HepG2 (cell line): Measurements from ENCODE around the gene GCN1. TPM values are rescaled to one million over a fixed set of nuclear protein-coding genes. Genes with fewer than 3 reads are reported as not detected.

ENCODE experiments used
- HNRNPH1 ChIP-seq: fragments of 200-400 bp; formaldehyde crosslinking; optimal IDR thresholded peaks from 2 replicates; pipeline ENCODE3; 2017; ENCODE audit warnings: mild to moderate bottlenecking, low read depth, low read length
- HOXA9 ChIP-seq: sonication (generic); formaldehyde crosslinking; IDR thresholded peaks from 2 replicates; pipeline ENCODE4 v1.8.1; 2022; ENCODE audit warnings: missing genetic modification reagents, mild to moderate bottlenecking, moderate library complexity, borderline replicate concordance
- LCORL ChIP-seq, 2 experiments: fragments of 450-650 bp in 1 of 2; sonication (generic) in 1 of 2; formaldehyde crosslinking in 1 of 2; IDR thresholded peaks; 2 replicates each; pipeline versions ENCODE4 v1.5.0 to v1.6.1; 2017 to 2020; ENCODE audit warnings: antibody characterized with exemption in 1 of 2, missing genetic modification reagents in 1 of 2
- MAFF ChIP-seq: IDR thresholded peaks from 2 replicates; pipeline ENCODE4 v1.6.1; 2011; ENCODE audit warnings: low read depth, low read length, improper control_type of control experiment
- NAIF1 ChIP-seq: sonication (generic); formaldehyde crosslinking; IDR thresholded peaks from 2 replicates; pipeline ENCODE4 v1.5.0; 2020; ENCODE audit warnings: mild to moderate bottlenecking, missing genetic modification reagents, borderline replicate concordance
- RFX3 ChIP-seq: IDR thresholded peaks from 2 replicates; pipeline ENCODE4 v1.6.1; 2016; ENCODE audit warnings: missing biosample characterization, missing genetic modification reagents
- RFXAP ChIP-seq: sonication (generic); formaldehyde crosslinking; IDR thresholded peaks from 2 replicates; pipeline ENCODE4 v1.4.0; 2020; ENCODE audit warnings: missing genetic modification reagents, borderline replicate concordance
- SCMH1 ChIP-seq: sonication (generic); formaldehyde crosslinking; IDR thresholded peaks from 2 replicates; pipeline ENCODE4 v1.9.0; 2021; ENCODE audit warnings: missing genetic modification reagents, mild to moderate bottlenecking, borderline replicate concordance
- ZNF260 ChIP-seq: sonication (generic); formaldehyde crosslinking; IDR thresholded peaks from 2 replicates; pipeline ENCODE4 v1.4.0; 2020; ENCODE audit warnings: missing genetic modification reagents, low read depth, mild to moderate bottlenecking, borderline replicate concordance
- ZNF496 ChIP-seq: sonication (generic); formaldehyde crosslinking; IDR thresholded peaks from 2 replicates; pipeline ENCODE4 v1.8.1; 2023; ENCODE audit warnings: mild to moderate bottlenecking, moderate library complexity, missing genetic modification reagents; ENCODE audit not compliant: insufficient replicate concordance
- ZNF75D ChIP-seq: sonication (generic); formaldehyde crosslinking; IDR thresholded peaks from 2 replicates; pipeline ENCODE4 v1.8.1; 2023; ENCODE audit warnings: missing genetic modification reagents, mild to moderate bottlenecking, borderline replicate concordance
- ZNF781 ChIP-seq: sonication (generic); formaldehyde crosslinking; IDR thresholded peaks from 2 replicates; pipeline ENCODE4 v1.5.1; 2020; ENCODE audit warnings: borderline replicate concordance, mild to moderate bottlenecking, missing genetic modification reagents; ENCODE audit errors: not compliant biosample characterization
- polyA plus RNA-seq, 8 experiments: library from polyadenylated mRNA; depleted of rRNA in 3 of 8; stranded (reverse) in 7 of 8; unstranded in 1 of 8; fragments of >200 nt; fragmentation: Illumina TruSeq in 4 of 8; extraction: Trizol in 4 of 8; gene quantifications; 2 replicates each; pipeline versions ENCODE4 v1.2.1 to v1.2.3, GENCODE V29; 2011 to 2016; ENCODE audit warnings: low read depth in 4 of 8, missing spikeins in 1 of 8, mixed read lengths in 1 of 8; ENCODE audit not compliant: insufficient read depth in 1 of 8
- total RNA-seq, 5 experiments: library from RNA; depleted of rRNA; stranded (reverse); fragments of >200 nt; fragmentation: Illumina TruSeq; extraction: Trizol; gene quantifications; 2 replicates each; pipeline ENCODE4 v1.2.3, GENCODE V29; 2016; ENCODE audit warnings: low read depth in 1 of 5
- TF ChIP-seq, protein P1 (sequence below): sonication (generic); formaldehyde crosslinking; IDR thresholded peaks from 2 replicates; pipeline ENCODE4 v1.5.0; 2020; ENCODE audit warnings: mild to moderate bottlenecking, missing genetic modification reagents, borderline replicate concordance
- TF ChIP-seq, protein P2 (sequence below): sonication (generic); formaldehyde crosslinking; IDR thresholded peaks from 2 replicates; pipeline ENCODE4 v1.4.0; 2020; ENCODE audit warnings: missing genetic modification reagents
- TF ChIP-seq, protein P3 (sequence below): IDR thresholded peaks from 2 replicates; pipeline ENCODE4 v1.6.1; 2016
- TF ChIP-seq, protein P4 (sequence below): sonication (generic); formaldehyde crosslinking; IDR thresholded peaks from 2 replicates; pipeline ENCODE4 v1.4.0; 2020; ENCODE audit warnings: missing genetic modification reagents

Gene GCN1
- total and polyA plus RNA-seq, 2 of the 13 experiments (the other 11 are each of a cell fraction or from before 2014, with no cell fraction given), result 58.2 to 83.0 TPM

GRCh38 chr12:120218680-120219606 is 24.4 kb upstream of the GCN1 start (continued):
- TF ChIP-seq, protein P1, sequence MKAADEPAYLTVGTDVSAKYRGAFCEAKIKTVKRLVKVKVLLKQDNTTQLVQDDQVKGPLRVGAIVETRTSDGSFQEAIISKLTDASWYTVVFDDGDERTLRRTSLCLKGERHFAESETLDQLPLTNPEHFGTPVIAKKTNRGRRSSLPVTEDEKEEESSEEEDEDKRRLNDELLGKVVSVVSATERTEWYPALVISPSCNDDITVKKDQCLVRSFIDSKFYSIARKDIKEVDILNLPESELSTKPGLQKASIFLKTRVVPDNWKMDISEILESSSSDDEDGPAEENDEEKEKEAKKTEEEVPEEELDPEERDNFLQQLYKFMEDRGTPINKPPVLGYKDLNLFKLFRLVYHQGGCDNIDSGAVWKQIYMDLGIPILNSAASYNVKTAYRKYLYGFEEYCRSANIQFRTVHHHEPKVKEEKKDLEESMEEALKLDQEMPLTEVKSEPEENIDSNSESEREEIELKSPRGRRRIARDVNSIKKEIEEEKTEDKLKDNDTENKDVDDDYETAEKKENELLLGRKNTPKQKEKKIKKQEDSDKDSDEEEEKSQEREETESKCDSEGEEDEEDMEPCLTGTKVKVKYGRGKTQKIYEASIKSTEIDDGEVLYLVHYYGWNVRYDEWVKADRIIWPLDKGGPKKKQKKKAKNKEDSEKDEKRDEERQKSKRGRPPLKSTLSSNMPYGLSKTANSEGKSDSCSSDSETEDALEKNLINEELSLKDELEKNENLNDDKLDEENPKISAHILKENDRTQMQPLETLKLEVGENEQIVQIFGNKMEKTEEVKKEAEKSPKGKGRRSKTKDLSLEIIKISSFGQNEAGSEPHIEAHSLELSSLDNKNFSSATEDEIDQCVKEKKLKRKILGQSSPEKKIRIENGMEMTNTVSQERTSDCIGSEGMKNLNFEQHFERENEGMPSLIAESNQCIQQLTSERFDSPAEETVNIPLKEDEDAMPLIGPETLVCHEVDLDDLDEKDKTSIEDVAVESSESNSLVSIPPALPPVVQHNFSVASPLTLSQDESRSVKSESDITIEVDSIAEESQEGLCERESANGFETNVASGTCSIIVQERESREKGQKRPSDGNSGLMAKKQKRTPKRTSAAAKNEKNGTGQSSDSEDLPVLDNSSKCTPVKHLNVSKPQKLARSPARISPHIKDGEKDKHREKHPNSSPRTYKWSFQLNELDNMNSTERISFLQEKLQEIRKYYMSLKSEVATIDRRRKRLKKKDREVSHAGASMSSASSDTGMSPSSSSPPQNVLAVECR (CRISPR knock-in tag), result no peak
- TF ChIP-seq SCMH1 (no peak), LCORL (IDR thresholded peaks at IDR 0.05) (no peak), LCORL (CRISPR knock-in tag; IDR thresholded peaks at IDR 0.05) (no peak), ZNF75D (CRISPR knock-in tag) (no peak), MAFF (0 out of 2 replicates have a peak, but pooled peaks have one; percentile 3), NAIF1 (CRISPR knock-in tag) (no peak), HOXA9 (CRISPR knock-in tag) (no peak), HNRNPH1 (no peak), RFX3 (CRISPR knock-in tag) (no peak), ZNF260 (CRISPR knock-in tag) (no peak), ZNF496 (CRISPR knock-in tag) (no peak), RFXAP (CRISPR knock-in tag) (no peak), ZNF781 (no peak)
- TF ChIP-seq, protein P2, sequence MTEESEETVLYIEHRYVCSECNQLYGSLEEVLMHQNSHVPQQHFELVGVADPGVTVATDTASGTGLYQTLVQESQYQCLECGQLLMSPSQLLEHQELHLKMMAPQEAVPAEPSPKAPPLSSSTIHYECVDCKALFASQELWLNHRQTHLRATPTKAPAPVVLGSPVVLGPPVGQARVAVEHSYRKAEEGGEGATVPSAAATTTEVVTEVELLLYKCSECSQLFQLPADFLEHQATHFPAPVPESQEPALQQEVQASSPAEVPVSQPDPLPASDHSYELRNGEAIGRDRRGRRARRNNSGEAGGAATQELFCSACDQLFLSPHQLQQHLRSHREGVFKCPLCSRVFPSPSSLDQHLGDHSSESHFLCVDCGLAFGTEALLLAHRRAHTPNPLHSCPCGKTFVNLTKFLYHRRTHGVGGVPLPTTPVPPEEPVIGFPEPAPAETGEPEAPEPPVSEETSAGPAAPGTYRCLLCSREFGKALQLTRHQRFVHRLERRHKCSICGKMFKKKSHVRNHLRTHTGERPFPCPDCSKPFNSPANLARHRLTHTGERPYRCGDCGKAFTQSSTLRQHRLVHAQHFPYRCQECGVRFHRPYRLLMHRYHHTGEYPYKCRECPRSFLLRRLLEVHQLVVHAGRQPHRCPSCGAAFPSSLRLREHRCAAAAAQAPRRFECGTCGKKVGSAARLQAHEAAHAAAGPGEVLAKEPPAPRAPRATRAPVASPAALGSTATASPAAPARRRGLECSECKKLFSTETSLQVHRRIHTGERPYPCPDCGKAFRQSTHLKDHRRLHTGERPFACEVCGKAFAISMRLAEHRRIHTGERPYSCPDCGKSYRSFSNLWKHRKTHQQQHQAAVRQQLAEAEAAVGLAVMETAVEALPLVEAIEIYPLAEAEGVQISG (CRISPR knock-in tag), result no peak
- TF ChIP-seq, protein P3, sequence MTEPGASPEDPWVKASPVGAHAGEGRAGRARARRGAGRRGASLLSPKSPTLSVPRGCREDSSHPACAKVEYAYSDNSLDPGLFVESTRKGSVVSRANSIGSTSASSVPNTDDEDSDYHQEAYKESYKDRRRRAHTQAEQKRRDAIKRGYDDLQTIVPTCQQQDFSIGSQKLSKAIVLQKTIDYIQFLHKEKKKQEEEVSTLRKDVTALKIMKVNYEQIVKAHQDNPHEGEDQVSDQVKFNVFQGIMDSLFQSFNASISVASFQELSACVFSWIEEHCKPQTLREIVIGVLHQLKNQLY (CRISPR knock-in tag), result no peak
- TF ChIP-seq, protein P4, sequence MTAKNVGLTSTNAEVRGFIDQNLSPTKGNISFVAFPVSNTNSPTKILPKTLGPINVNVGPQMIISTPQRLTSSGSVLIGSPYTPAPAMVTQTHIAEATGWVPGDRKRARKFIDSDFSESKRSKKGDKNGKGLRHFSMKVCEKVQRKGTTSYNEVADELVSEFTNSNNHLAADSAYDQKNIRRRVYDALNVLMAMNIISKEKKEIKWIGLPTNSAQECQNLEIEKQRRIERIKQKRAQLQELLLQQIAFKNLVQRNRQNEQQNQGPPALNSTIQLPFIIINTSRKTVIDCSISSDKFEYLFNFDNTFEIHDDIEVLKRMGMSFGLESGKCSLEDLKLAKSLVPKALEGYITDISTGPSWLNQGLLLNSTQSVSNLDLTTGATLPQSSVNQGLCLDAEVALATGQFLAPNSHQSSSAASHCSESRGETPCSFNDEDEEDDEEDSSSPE, result no peak
